Transverse colon (tissue), 3 donors: Measurements from ENCODE around the gene RSL1D1.

Experiments
- CTCF ChIP-seq, 5 experiments: fragments of 200-600 bp in 3 of 5; fragments of 450-650 bp in 2 of 5; sonication (generic) in 3 of 5; IDR thresholded peaks; 1 replicate in 2 of 5; 2 replicates in 3 of 5; pipeline ENCODE4 v1.5.1; 2016 to 2017; ENCODE audit warnings: antibody characterized with exemption in 5 of 5, inconsistent platforms in 3 of 5, mild to moderate bottlenecking in 2 of 5, moderate library complexity in 1 of 5
- EP300 ChIP-seq: sonication (generic); formaldehyde crosslinking; IDR thresholded peaks from one replicate; pipeline ENCODE4 v1.6.1; 2017; ENCODE audit warnings: antibody characterized with exemption, low read depth
- POLR2A ChIP-seq: fragments of 450-650 bp; IDR thresholded peaks from one replicate; pipeline ENCODE4 v1.6.1; 2016; ENCODE audit warnings: antibody characterized with exemption, mild to moderate bottlenecking, moderate library complexity

GRCh38 chr16:11857161-11857560 is 5.8 kb upstream of the RSL1D1 start:
- TF ChIP-seq CTCF (IDR thresholded peaks at IDR 0.05): no peak
- TF ChIP-seq EP300: no peak
- no peak for TF ChIP-seq POLR2A
